Small intestine (tissue), 7 donors: ENCODE data around the gene PEX11G. TPM values are rescaled to one million over a fixed set of nuclear protein-coding genes. Genes with fewer than 3 reads are reported as not detected.
A peak's percentile ranks its signal among the peaks of the same experiment; 100 is the strongest.

Source experiments
- DNase-seq, 2 donors: peaks; one replicate each; pipeline versions ENCODE4 v3.0.0 to v3.0.0-alpha.2; 2013
- FAIRE-seq: peaks from 2 replicates; lab custom pipeline; 2012; peaks lifted over from hg19 to GRCh38; lab: Jason Lieb, UNC
- H3K27ac ChIP-seq, 3 donors: one replicate each; pipeline ENCODE4 v1.5.1; 2013; ENCODE audit warnings: low read length in 2 of 3, mild to moderate bottlenecking in 2 of 3, control low read depth in 1 of 3, inconsistent platforms in 1 of 3, low read depth in 1 of 3, moderate library complexity in 1 of 3
- H3K27me3 ChIP-seq, 3 donors: one replicate each; pipeline ENCODE4 v1.6.1; 2013; ENCODE audit warnings: low read length in 3 of 3, inconsistent platforms in 1 of 3; ENCODE audit not compliant: control insufficient read depth in 3 of 3, insufficient read depth in 3 of 3
- H3K36me3 ChIP-seq, 3 donors: one replicate each; pipeline ENCODE4 v1.6.1; 2013; ENCODE audit warnings: low read length in 3 of 3, inconsistent platforms in 1 of 3, low read depth in 1 of 3, mild to moderate bottlenecking in 1 of 3, moderate library complexity in 1 of 3; ENCODE audit not compliant: control insufficient read depth in 3 of 3, insufficient read depth in 2 of 3
- H3K4me1 ChIP-seq, 3 donors: one replicate each; pipeline ENCODE4 v1.6.1; 2013; ENCODE audit warnings: low read length in 2 of 3, inconsistent platforms in 1 of 3, low read depth in 1 of 3, mild to moderate bottlenecking in 1 of 3, moderate library complexity in 1 of 3; ENCODE audit not compliant: control insufficient read depth in 3 of 3, insufficient read depth in 2 of 3
- H3K4me3 ChIP-seq, 3 donors: one replicate each; pipeline ENCODE4 v1.5.1; 2013; ENCODE audit warnings: low read length in 3 of 3, control low read depth in 1 of 3, inconsistent platforms in 1 of 3, low read depth in 1 of 3, mild to moderate bottlenecking in 1 of 3, moderate library complexity in 1 of 3
- H3K9me3 ChIP-seq, 2 donors: one replicate each; pipeline ENCODE4 v1.6.1; 2013; ENCODE audit warnings: low read depth in 1 of 2, low read length in 1 of 2; ENCODE audit not compliant: control insufficient read depth in 2 of 2, insufficient read depth in 1 of 2
- WGBS, 3 donors: extraction: QIAGEN DNeasy Blood & Tissue Kit; methylation state at CpG; one replicate each; pipeline ENCODE4 v1.1.7; 2013; 5-methylcytosine and 5-hydroxymethylcytosine counted together
- polyA plus RNA-seq, 4 donors: library from polyadenylated mRNA; stranded (reverse) in 3 of 4; unstranded in 1 of 4; fragments of 200-250 nt in 3 of 4; fragments of 120-200 nt in 1 of 4; gene quantifications; one replicate each; pipeline versions ENCODE4 v1.2.1 to v1.2.3, GENCODE V29; 2013
- donor health status: healthy with polysubstance abuse.
- donor health status: control.
- donor health status: control.
- donor health status: Bipolar disorder and iron deficiency.
- donor health status: healthy.

The PEX11G gene
- polyA plus RNA-seq, 4 donors = 9.2 to 19.9 (median 14.4) TPM

- Histone ChIP-seq H3K36me3 (peaks cover 23 to 93% (median 25%) of the 10 kb centered on the region in 3 donors), H3K4me3 (no peak overlapping the region), H3K27me3 (no peaks in the 10 kb centered on the region), H3K27ac (no peak overlapping the region), H3K4me1 (no peaks in the 10 kb centered on the region), H3K9me3 (peaks cover 0 to 16% of the 10 kb centered on the region in 2 donors)
- DNase-seq (no peak), FAIRE-seq (no peak)
- 94% methylated on average over 14 of the region's 14 CpGs for WGBS, 3 donors
Measured at GRCh38 chr19:7460562-7460966, 28.3 kb downstream of the PEX11G start.

- 88 to 93% (median 91%) methylated on average over 20 of the region's 20 CpGs for WGBS, 3 donors
- Histone ChIP-seq H3K27ac (no peak overlapping the region), H3K27me3 (no peaks in the 10 kb centered on the region), H3K9me3 (peaks cover 0 to 24% of the 10 kb centered on the region in 2 donors), H3K4me1 (no peaks in the 10 kb centered on the region), H3K36me3 (peaks cover 20 to 93% (median 25%) of the 10 kb centered on the region in 3 donors), H3K4me3 (no peak overlapping the region)
- no peak for DNase-seq
- no peak for FAIRE-seq
Measured at GRCh38 chr19:7459773-7460172, 29.1 kb downstream of the PEX11G start.

GRCh38 chr19:7458675-7459074, 30.2 kb downstream of the PEX11G start:
- Histone ChIP-seq H3K27ac (no peak overlapping the region), H3K4me3 (no peak overlapping the region), H3K36me3 (peaks cover 11 to 94% (median 35%) of the 10 kb centered on the region in 3 donors), H3K27me3 (no peaks in the 10 kb centered on the region), H3K4me1 (no peaks in the 10 kb centered on the region), H3K9me3 (peaks cover 0 to 35% of the 10 kb centered on the region in 2 donors)
- FAIRE-seq (no peak), DNase-seq (no peak)
- 91 to 97% (median 94%) methylated on average over 9 of the region's 9 CpGs for WGBS, 3 donors

GRCh38 chr19:7456964-7457541, 31.8 kb downstream of the PEX11G start:
- 96 to 98% (median 97%) methylated on average over 11 of the region's 11 CpGs for WGBS, 3 donors
- Histone ChIP-seq H3K9me3 (peaks cover 0 to 42% of the 10 kb centered on the region in 2 donors), H3K27me3 (no peaks in the 10 kb centered on the region), H3K4me1 (no peaks in the 10 kb centered on the region), H3K27ac (no peak overlapping the region), H3K4me3 (no peak overlapping the region), H3K36me3 (peaks cover 7 to 94% (median 34%) of the 10 kb centered on the region in 3 donors)
- DNase-seq = no peak
- FAIRE-seq = no peak

GRCh38 chr19:7455600-7456296, 33.1 kb downstream of the PEX11G start:
- Histone ChIP-seq H3K27ac (no peak overlapping the region), H3K36me3 (peaks cover 3 to 98% (median 35%) of the 10 kb centered on the region in 3 donors), H3K9me3 (peaks cover 0 to 55% of the 10 kb centered on the region in 2 donors), H3K27me3 (no peaks in the 10 kb centered on the region), H3K4me1 (no peaks in the 10 kb centered on the region), H3K4me3 (no peak overlapping the region)
- FAIRE-seq (no peak), DNase-seq (no peak)
- WGBS, 3 donors = 95 to 99% (median 97%) methylated on average over 14 of the region's 14 CpGs

- 98 to 100% (median 98%) methylated on average over 8 of the region's 8 CpGs for WGBS, 3 donors
- DNase-seq = no peak
- Histone ChIP-seq H3K9me3 (peaks cover 0 to 62% of the 10 kb centered on the region in 2 donors), H3K4me3 (no peak overlapping the region), H3K27ac (no peak overlapping the region), H3K27me3 (no peaks in the 10 kb centered on the region), H3K4me1 (no peaks in the 10 kb centered on the region), H3K36me3 (peaks cover 0 to 91% (median 32%) of the 10 kb centered on the region in 3 donors)
- no peak for FAIRE-seq
Measured at GRCh38 chr19:7454998-7455397, 33.8 kb downstream of the PEX11G start.

- WGBS, 3 donors = 85 to 88% (median 85%) methylated on average over 53 of the region's 53 CpGs
- FAIRE-seq = peak; percentile 90
- H3K27me3 ChIP-seq = no peaks in the 10 kb centered on the region
- peaks cover 0 to 57% of the 10 kb centered on the region in 2 donors for H3K9me3 ChIP-seq
- no peak overlapping the region for H3K4me3 ChIP-seq
- H3K36me3 ChIP-seq = peaks cover 4 to 85% (median 24%) of the 10 kb centered on the region in 3 donors
- H3K27ac ChIP-seq = no peak overlapping the region
- peak; percentile 31 to 59 for DNase-seq
- H3K4me1 ChIP-seq = no peaks in the 10 kb centered on the region
Measured at GRCh38 chr19:7450243-7451223, 38.3 kb downstream of the PEX11G start.
